HL-60 (cell line): ENCODE data around the gene SLC6A8.

ENCODE experiments used
- POLR2AphosphoS5 ChIP-seq: IDR thresholded peaks from 2 replicates; pipeline ENCODE4 v1.6.1; 2012; ENCODE audit warnings: low read depth
- SPI1 ChIP-seq: IDR thresholded peaks from 2 replicates; pipeline ENCODE4 v1.6.1; 2012; ENCODE audit warnings: low read depth, mild to moderate bottlenecking, borderline replicate concordance
- TF ChIP-seq, protein P1 (sequence below): IDR thresholded peaks from one replicate; pipeline ENCODE4 v1.5.1; 2011; ENCODE audit warnings: low read length, control low read depth, inconsistent platforms; ENCODE audit not compliant: insufficient read depth

- TF ChIP-seq, protein P1, sequence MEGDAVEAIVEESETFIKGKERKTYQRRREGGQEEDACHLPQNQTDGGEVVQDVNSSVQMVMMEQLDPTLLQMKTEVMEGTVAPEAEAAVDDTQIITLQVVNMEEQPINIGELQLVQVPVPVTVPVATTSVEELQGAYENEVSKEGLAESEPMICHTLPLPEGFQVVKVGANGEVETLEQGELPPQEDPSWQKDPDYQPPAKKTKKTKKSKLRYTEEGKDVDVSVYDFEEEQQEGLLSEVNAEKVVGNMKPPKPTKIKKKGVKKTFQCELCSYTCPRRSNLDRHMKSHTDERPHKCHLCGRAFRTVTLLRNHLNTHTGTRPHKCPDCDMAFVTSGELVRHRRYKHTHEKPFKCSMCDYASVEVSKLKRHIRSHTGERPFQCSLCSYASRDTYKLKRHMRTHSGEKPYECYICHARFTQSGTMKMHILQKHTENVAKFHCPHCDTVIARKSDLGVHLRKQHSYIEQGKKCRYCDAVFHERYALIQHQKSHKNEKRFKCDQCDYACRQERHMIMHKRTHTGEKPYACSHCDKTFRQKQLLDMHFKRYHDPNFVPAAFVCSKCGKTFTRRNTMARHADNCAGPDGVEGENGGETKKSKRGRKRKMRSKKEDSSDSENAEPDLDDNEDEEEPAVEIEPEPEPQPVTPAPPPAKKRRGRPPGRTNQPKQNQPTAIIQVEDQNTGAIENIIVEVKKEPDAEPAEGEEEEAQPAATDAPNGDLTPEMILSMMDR, result no peak
- TF ChIP-seq POLR2AphosphoS5 (no peak), SPI1 (no peak)
These were observed 14.0 kb downstream of the SLC6A8 start for GRCh38 chrX:153701706-153702105.
